Measurements from ENCODE around the gene FOXN3. TPM values are rescaled to one million over a fixed set of nuclear protein-coding genes. Genes with fewer than 3 reads are reported as not detected.

FOXN3 gene
- total RNA-seq, 4 donors from 2014 or later = 66.1 to 130 (median 109) TPM

DNA sequence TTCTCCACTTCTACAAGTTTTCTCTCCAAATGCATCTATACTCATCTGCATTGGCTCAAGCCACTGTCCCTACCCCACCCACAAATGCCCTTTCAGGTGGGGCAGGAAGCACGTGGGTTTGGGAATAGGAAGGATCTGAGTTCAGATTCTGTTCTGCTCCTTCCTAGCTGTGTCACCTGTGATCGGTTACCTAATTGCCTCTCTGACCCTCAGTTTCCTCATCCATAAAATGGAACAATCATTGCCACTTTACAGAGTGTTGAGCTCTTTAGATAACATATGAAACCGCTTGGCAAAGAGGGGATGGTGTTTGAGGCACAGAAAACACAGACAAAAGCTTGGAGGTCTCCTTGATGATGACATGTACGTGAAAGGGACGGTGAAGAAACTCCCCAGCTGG is 34.5 kb downstream of the FOXN3 start:
- Histone ChIP-seq H3K4me3 (no peak overlapping the region), H3K9me3 (no peaks in the 10 kb centered on the region), H3K27me3 (no peaks in the 10 kb centered on the region), H3K4me1 (peaks cover 14 to 38% (median 18%) of the 10 kb centered on the region in 4 donors), H3K36me3 (no peaks in the 10 kb centered on the region), H3K27ac (no peak overlapping the region)
- TF ChIP-seq, protein P1, sequence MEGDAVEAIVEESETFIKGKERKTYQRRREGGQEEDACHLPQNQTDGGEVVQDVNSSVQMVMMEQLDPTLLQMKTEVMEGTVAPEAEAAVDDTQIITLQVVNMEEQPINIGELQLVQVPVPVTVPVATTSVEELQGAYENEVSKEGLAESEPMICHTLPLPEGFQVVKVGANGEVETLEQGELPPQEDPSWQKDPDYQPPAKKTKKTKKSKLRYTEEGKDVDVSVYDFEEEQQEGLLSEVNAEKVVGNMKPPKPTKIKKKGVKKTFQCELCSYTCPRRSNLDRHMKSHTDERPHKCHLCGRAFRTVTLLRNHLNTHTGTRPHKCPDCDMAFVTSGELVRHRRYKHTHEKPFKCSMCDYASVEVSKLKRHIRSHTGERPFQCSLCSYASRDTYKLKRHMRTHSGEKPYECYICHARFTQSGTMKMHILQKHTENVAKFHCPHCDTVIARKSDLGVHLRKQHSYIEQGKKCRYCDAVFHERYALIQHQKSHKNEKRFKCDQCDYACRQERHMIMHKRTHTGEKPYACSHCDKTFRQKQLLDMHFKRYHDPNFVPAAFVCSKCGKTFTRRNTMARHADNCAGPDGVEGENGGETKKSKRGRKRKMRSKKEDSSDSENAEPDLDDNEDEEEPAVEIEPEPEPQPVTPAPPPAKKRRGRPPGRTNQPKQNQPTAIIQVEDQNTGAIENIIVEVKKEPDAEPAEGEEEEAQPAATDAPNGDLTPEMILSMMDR (IDR thresholded peaks at IDR 0.05) = no peak
- TF ChIP-seq POLR2AphosphoS5 (IDR thresholded peaks at IDR 0.05) = no peak
- TF ChIP-seq POLR2A (IDR thresholded peaks at IDR 0.05) = no peak
- TF ChIP-seq EP300 (IDR thresholded peaks at IDR 0.05; ENCODE audit: low read depth) = no peak
- 87 to 90% methylated on average over 4 to 5 of the region's 5 CpGs for WGBS, 2 donors (ENCODE audit: low coverage in 1 of 2)
- intact Hi-C loops (cut with DNase I; ENCODE audit: low total_unique reads) = no loop called here
- in situ Hi-C loops (cut with MboI; ENCODE audit: low pct_ligation_motif_present in 1 of 4, low pct_unique_long_range_greater_than_20kb in 1 of 4, low sequenced_read_pairs in 3 of 4) = loop anchor here in 2 of 4 donors (25.0 kb wide), 2 partner anchors 345 to 530 kb away; no protein-coding TSS in a partner anchor
- DNase-seq = no peak

DNA sequence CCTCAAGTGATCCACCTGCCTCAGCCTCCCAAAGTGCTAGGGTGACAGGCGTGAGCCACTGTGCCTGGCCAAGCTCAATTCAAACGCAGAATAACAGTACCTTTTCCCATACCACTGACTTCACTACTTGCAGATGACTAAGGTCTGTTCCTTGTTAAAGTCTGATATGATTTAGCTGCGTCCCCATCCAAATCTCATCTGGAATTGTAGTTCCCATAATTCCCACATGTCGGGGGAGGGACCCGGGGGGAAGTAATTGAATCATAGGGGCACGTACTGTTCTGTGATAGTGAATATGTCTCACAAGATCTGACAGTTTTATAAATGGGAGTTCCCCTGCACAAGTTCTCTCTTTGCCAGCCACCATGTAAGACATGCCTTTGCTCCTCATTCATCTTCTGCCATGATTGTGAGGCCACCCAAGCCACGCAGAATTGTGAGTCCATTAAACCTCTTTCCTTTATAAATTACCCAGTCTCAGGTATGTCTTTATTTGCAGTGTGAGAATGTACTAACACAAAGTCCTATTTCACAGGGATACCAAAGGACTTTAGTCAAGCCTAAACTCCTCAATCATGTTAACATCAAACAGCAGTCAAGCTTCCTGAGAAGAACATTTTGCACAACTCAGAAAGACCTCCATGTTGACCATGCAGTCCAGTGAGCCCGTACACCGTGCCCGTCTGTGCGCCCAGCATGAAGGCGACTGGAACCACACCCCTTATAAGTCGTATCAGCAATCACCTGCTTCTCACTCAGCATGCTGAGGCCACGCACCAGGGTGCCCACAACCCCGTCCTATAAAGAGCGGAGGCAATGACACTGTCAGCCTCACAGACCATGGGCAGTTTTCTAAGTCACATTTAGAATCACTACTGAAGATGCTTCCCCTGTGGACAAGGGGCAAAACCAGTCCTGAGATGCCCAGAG is 36.9 kb downstream of the FOXN3 start:
- no peaks in the 10 kb centered on the region for H3K9me3 ChIP-seq
- no peak overlapping the region for H3K4me3 ChIP-seq
- TF ChIP-seq POLR2A (IDR thresholded peaks at IDR 0.05) = no peak
- peak; percentile 59 for TF ChIP-seq EP300 (IDR thresholded peaks at IDR 0.05; ENCODE audit: low read depth)
- TF ChIP-seq, protein P1 (IDR thresholded peaks at IDR 0.05) = no peak
- TF ChIP-seq POLR2AphosphoS5 (IDR thresholded peaks at IDR 0.05) = peak in 1 of 3 donors; percentile 21
- H3K36me3 ChIP-seq = no peaks in the 10 kb centered on the region
- H3K27ac ChIP-seq = no peak overlapping the region
- in situ Hi-C loops (cut with MboI; ENCODE audit: low pct_ligation_motif_present in 1 of 4, low pct_unique_long_range_greater_than_20kb in 1 of 4, low sequenced_read_pairs in 3 of 4) = loop anchor here in 2 of 4 donors (25.0 kb wide), 2 partner anchors 343 to 532 kb away; no protein-coding TSS in a partner anchor
- intact Hi-C loops (cut with DNase I; ENCODE audit: low total_unique reads) = no loop called here
- H3K27me3 ChIP-seq = no peaks in the 10 kb centered on the region
- DNase-seq = no peak
- H3K4me1 ChIP-seq = peaks cover 0 to 20% (median 6%) of the 10 kb centered on the region in 4 donors
- 84 to 94% methylated on average over 3 to 16 of the region's 16 CpGs for WGBS, 2 donors (ENCODE audit: low coverage in 1 of 2)

DNA sequence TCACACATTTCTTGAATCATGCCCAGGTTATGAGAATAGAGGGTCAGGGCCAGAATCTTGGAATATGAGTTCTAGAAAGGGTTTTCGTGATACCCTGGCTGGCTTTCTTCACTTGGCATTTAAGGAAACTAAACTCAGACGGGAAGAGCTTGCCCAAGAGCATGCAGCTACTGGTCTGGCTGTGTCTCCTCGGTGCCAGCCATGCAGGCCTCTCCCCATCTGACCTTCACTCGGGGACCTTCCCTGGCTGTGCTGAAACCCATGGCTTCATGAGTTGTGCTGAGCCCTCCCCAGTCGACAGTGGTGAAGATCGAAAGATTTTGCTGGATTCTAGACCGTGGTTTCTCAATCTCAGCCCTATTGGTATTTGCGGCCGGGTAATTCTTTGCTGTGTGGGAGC is 38.0 kb downstream of the FOXN3 start:
- H3K27me3 ChIP-seq = no peaks in the 10 kb centered on the region
- H3K4me3 ChIP-seq = no peak overlapping the region
- H3K4me1 ChIP-seq = peaks cover 0 to 8% (median 4%) of the 10 kb centered on the region in 4 donors
- 95 to 100% methylated on average over 3 to 9 of the region's 9 CpGs for WGBS, 2 donors (ENCODE audit: low coverage in 1 of 2)
- intact Hi-C loops (cut with DNase I; ENCODE audit: low total_unique reads) (no loop called here), in situ Hi-C loops (cut with MboI; ENCODE audit: low pct_ligation_motif_present in 1 of 4, low pct_unique_long_range_greater_than_20kb in 1 of 4, low sequenced_read_pairs in 3 of 4) (loop anchor here in 2 of 4 donors (25.0 kb wide), 2 partner anchors 342 to 533 kb away; no protein-coding TSS in a partner anchor)
- peak overlapping the region in 1 of 4 donors; percentile 9 for H3K27ac ChIP-seq
- no peaks in the 10 kb centered on the region for H3K36me3 ChIP-seq
- no peak for DNase-seq
- H3K9me3 ChIP-seq = no peaks in the 10 kb centered on the region
- TF ChIP-seq EP300 (IDR thresholded peaks at IDR 0.05; ENCODE audit: low read depth) = no peak

DNA sequence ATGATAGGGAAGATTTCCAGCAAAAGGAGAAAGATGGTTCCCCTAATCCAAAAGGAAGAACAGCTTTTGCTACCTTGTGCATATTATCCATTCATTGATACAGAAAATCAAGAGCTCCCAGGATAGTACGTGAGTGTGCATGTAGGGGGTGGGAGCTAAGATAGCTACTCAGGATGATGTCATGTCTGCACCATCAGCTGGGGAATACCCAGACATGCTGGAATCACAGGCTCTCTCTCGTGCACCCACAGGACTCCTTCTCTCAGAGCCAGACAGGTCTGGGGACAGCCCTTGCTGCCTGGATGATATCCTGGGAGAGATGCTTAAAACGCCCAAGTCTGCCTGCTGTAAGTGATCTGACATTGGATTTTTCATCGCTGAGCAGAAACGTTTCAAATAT is 38.9 kb downstream of the FOXN3 start:
- Histone ChIP-seq H3K36me3 (no peaks in the 10 kb centered on the region), H3K4me3 (no peak overlapping the region), H3K27ac (no peak overlapping the region), H3K27me3 (no peaks in the 10 kb centered on the region), H3K9me3 (no peaks in the 10 kb centered on the region), H3K4me1 (peaks cover 0 to 11% (median under 1%) of the 10 kb centered on the region in 4 donors)
- WGBS, 2 donors (ENCODE audit: low coverage in 1 of 2) = 64 to 86% methylated on average over 3 to 5 of the region's 5 CpGs
- in situ Hi-C loops (cut with MboI; ENCODE audit: low pct_ligation_motif_present in 1 of 4, low pct_unique_long_range_greater_than_20kb in 1 of 4, low sequenced_read_pairs in 3 of 4) (loop anchor here in 2 of 4 donors (25.0 kb wide), 2 partner anchors 341 to 534 kb away; no protein-coding TSS in a partner anchor), intact Hi-C loops (cut with DNase I; ENCODE audit: low total_unique reads) (no loop called here)
- TF ChIP-seq POLR2A (IDR thresholded peaks at IDR 0.05) (no peak), POLR2AphosphoS5 (IDR thresholded peaks at IDR 0.05) (no peak), EP300 (IDR thresholded peaks at IDR 0.05; ENCODE audit: low read depth) (no peak)
- TF ChIP-seq, protein P1 (IDR thresholded peaks at IDR 0.05) = no peak
- no peak for DNase-seq

Data from transverse colon (tissue), 4 donors.